DND-41 (cell line): ENCODE data around the gene LDHA.

Experiments
- ATAC-seq: fragments of 200-7000 bp; cut with Tn5 transposase; 3 replicates; pipeline ENCODE4 v1.9.1; 2021; ENCODE audit warnings: low read depth; ENCODE audit not compliant: insufficient read depth
- DNase-seq: peaks from one replicate; pipeline ENCODE4 v3.0.0-alpha.2; 2020
- H2AFZ ChIP-seq: 2 replicates; pipeline ENCODE4 v1.6.0; 2012; ENCODE audit warnings: low read depth, low read length
- H3K27ac ChIP-seq: 2 replicates; pipeline ENCODE4 v1.5.1; 2012; ENCODE audit warnings: low read length, inconsistent platforms
- H3K27me3 ChIP-seq: fragments of 200-600 bp; sonication (generic); 2 replicates; pipeline ENCODE4 v1.6.0; 2012; ENCODE audit warnings: low read length, mild to moderate bottlenecking, inconsistent platforms; ENCODE audit not compliant: insufficient read depth, poor library complexity
- H3K36me3 ChIP-seq: 2 replicates; pipeline ENCODE4 v1.5.1; 2012; ENCODE audit warnings: low read length, inconsistent platforms; ENCODE audit not compliant: insufficient read depth
- H3K4me1 ChIP-seq: 2 replicates; pipeline ENCODE4 v1.5.1; 2012; ENCODE audit warnings: mild to moderate bottlenecking, low read length; ENCODE audit not compliant: insufficient read depth
- H3K4me2 ChIP-seq: 2 replicates; pipeline ENCODE4 v1.6.0; 2012; ENCODE audit warnings: mild to moderate bottlenecking, moderate library complexity, low read length, inconsistent platforms; ENCODE audit not compliant: insufficient read depth
- H3K4me3 ChIP-seq, 2 experiments: fragments of 200-600 bp in 1 of 2; shearing (Covaris generic) in 1 of 2; 2 replicates each; pipeline ENCODE4 v1.5.1; 2012 to 2016; ENCODE audit warnings: inconsistent platforms in 2 of 2, low read length in 2 of 2, mild to moderate bottlenecking in 2 of 2, low read depth in 1 of 2, moderate library complexity in 1 of 2
- H3K79me2 ChIP-seq: 2 replicates; pipeline ENCODE4 v1.6.0; 2012; ENCODE audit warnings: low read length, inconsistent platforms; ENCODE audit not compliant: insufficient read depth
- H3K9ac ChIP-seq: 2 replicates; pipeline ENCODE4 v1.6.0; 2012; ENCODE audit warnings: low read depth, mild to moderate bottlenecking, inconsistent platforms, low read length, moderate library complexity
- H3K9me3 ChIP-seq: 2 replicates; pipeline ENCODE4 v1.5.1; 2012; ENCODE audit warnings: low read length, moderate library complexity, mild to moderate bottlenecking, inconsistent platforms; ENCODE audit not compliant: insufficient read depth, severe bottlenecking
- H4K20me1 ChIP-seq: 2 replicates; pipeline ENCODE4 v1.6.0; 2012; ENCODE audit warnings: low read length; ENCODE audit not compliant: insufficient read depth
- CTCF ChIP-seq: IDR thresholded peaks from 2 replicates; pipeline ENCODE4 v1.5.1; 2012; ENCODE audit warnings: borderline replicate concordance, low read length, moderate library complexity, mild to moderate bottlenecking; ENCODE audit not compliant: poor library complexity, severe bottlenecking; ENCODE audit errors: extremely low read depth
- EZH2 ChIP-seq: IDR thresholded peaks from 3 replicates; pipeline ENCODE4 v1.6.1; 2012; ENCODE audit warnings: borderline replicate concordance, low read depth, mild to moderate bottlenecking, moderate library complexity, low read length, inconsistent platforms; ENCODE audit not compliant: severe bottlenecking

The LDHA gene

GRCh38 chr11:18371279-18371678 is 23.1 kb upstream of the LDHA start:
- H3K4me1 ChIP-seq, result no peaks in the 10 kb centered on the region
- ATAC-seq (no peak), DNase-seq (no peak)
- H3K9me3 ChIP-seq, result no peaks in the 10 kb centered on the region
- H3K4me2 ChIP-seq, result no peak overlapping the region
- no peaks in the 10 kb centered on the region for H3K79me2 ChIP-seq
- H3K27me3 ChIP-seq, result no peaks in the 10 kb centered on the region
- peaks cover 15% of the 10 kb centered on the region; the same call in 1 of the 2 replicates for H3K36me3 ChIP-seq
- H2AFZ ChIP-seq, result no peak overlapping the region
- TF ChIP-seq EZH2 (no peak), CTCF (no peak)
- no peaks in the 10 kb centered on the region for H4K20me1 ChIP-seq
- no peak overlapping the region for H3K9ac ChIP-seq
- H3K27ac ChIP-seq, result no peak overlapping the region
- H3K4me3 ChIP-seq, result no peak overlapping the region

GRCh38 chr11:18372201-18372600 is 22.2 kb upstream of the LDHA start:
- TF ChIP-seq CTCF, result no peak
- no peak for TF ChIP-seq EZH2
- no peak overlapping the region for H2AFZ ChIP-seq
- no peaks in the 10 kb centered on the region for H3K9me3 ChIP-seq
- no peak overlapping the region for H3K27ac ChIP-seq
- no peaks in the 10 kb centered on the region for H3K27me3 ChIP-seq
- H3K79me2 ChIP-seq, result no peaks in the 10 kb centered on the region
- H4K20me1 ChIP-seq, result no peaks in the 10 kb centered on the region
- no peaks in the 10 kb centered on the region for H3K4me1 ChIP-seq
- H3K36me3 ChIP-seq, result peaks cover 10% of the 10 kb centered on the region; the same call in 1 of the 2 replicates
- no peak overlapping the region for H3K9ac ChIP-seq
- no peak overlapping the region for H3K4me3 ChIP-seq
- no peak overlapping the region for H3K4me2 ChIP-seq
- no peak for DNase-seq
- no peak for ATAC-seq

DNA sequence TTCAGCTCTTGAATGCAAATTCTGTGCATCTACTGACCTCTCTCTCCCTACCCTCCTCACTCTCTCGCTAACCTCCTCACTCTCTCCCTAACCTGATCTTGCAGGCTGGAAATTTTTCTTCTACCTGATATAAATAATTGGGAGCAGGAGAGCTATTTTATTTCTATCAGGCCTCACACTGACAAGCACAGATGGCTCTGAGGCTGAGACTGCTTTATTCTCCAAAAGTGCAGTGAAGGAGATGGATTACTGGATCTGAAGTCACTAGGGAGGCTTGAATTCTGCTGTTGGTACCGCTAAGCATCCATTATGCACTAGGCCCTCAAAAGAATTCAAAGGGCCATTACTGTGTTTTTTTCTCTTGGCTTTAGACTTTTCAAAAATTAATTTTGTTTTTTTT is 19.4 kb upstream of the LDHA start:
- no peak overlapping the region for H2AFZ ChIP-seq
- TF ChIP-seq CTCF (no peak), EZH2 (no peak)
- H3K36me3 ChIP-seq, result no peaks in the 10 kb centered on the region
- ATAC-seq, result no peak
- H3K9me3 ChIP-seq, result no peaks in the 10 kb centered on the region
- H3K9ac ChIP-seq, result no peak overlapping the region
- no peak overlapping the region for H3K4me3 ChIP-seq
- H3K79me2 ChIP-seq, result no peaks in the 10 kb centered on the region
- H3K4me2 ChIP-seq, result no peak overlapping the region
- no peaks in the 10 kb centered on the region for H4K20me1 ChIP-seq
- no peaks in the 10 kb centered on the region for H3K27me3 ChIP-seq
- H3K4me1 ChIP-seq, result no peaks in the 10 kb centered on the region
- no peak overlapping the region for H3K27ac ChIP-seq
- no peak for DNase-seq

DNA sequence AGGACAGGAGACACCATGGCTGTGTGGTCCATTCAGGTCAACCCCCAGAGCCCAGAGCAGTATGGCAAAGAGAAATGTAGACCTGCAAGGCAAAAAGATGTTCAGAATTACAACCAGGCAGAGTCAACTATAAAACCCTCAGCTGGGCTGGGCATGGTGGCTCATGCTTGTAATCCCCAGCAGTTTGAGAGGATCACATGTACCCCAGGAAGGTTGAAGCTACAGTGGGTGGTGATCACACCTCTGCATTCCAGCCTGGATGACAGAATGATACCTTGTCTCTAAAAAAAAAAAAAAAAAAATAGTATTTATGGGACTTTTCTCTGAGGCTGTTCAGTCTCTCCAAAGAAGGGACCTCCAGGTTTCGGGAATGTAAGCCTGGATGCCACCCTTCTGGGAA is 18.4 kb upstream of the LDHA start:
- H3K27ac ChIP-seq, result no peak overlapping the region
- H3K4me3 ChIP-seq, result no peak overlapping the region
- no peak overlapping the region for H3K9ac ChIP-seq
- no peak for ATAC-seq
- DNase-seq, result no peak
- H4K20me1 ChIP-seq, result no peaks in the 10 kb centered on the region
- no peak overlapping the region for H2AFZ ChIP-seq
- no peaks in the 10 kb centered on the region for H3K4me1 ChIP-seq
- H3K9me3 ChIP-seq, result no peaks in the 10 kb centered on the region
- H3K79me2 ChIP-seq, result no peaks in the 10 kb centered on the region
- no peak overlapping the region for H3K4me2 ChIP-seq
- no peaks in the 10 kb centered on the region for H3K27me3 ChIP-seq
- no peak for TF ChIP-seq EZH2
- TF ChIP-seq CTCF, result no peak
- H3K36me3 ChIP-seq, result no peaks in the 10 kb centered on the region
